MM.1S (cell line): ENCODE results near the gene CAMSAP1.

Experiments
- DNase-seq: peaks from one replicate; pipeline ENCODE4 v3.0.0-alpha.2; 2015
- H2AFZ ChIP-seq: fragments of 300-600 bp; sonication (generic); 2 replicates; pipeline ENCODE4 v1.6.0; 2016; ENCODE audit warnings: antibody characterized with exemption, low read length
- H3F3A ChIP-seq: fragments of 300-600 bp; sonication (generic); 2 replicates; pipeline ENCODE4 v1.6.1; 2016; ENCODE audit warnings: mild to moderate bottlenecking, antibody characterized with exemption, low read length, moderate library complexity, mixed read lengths; ENCODE audit not compliant: insufficient read depth
- H3K27ac ChIP-seq: fragments of 300-600 bp; sonication (generic); 2 replicates; pipeline ENCODE4 v1.5.1; 2016; ENCODE audit warnings: mild to moderate bottlenecking, low read length
- H3K27me3 ChIP-seq: fragments of 300-600 bp; sonication (generic); replicated peaks from 2 replicates; pipeline ENCODE4 v1.6.0; 2016; ENCODE audit warnings: low read length; ENCODE audit not compliant: insufficient read depth
- H3K36me3 ChIP-seq: fragments of 300-600 bp; sonication (generic); replicated peaks from 2 replicates; pipeline ENCODE4 v1.6.1; 2016; ENCODE audit warnings: mild to moderate bottlenecking, low read length, mixed read lengths; ENCODE audit not compliant: insufficient read depth
- H3K4me1 ChIP-seq: fragments of 300-600 bp; sonication (generic); 2 replicates; pipeline ENCODE4 v1.6.1; 2016; ENCODE audit warnings: low read length, mixed read lengths
- H3K4me2 ChIP-seq: fragments of 300-600 bp; sonication (generic); 2 replicates; pipeline ENCODE4 v1.6.0; 2016; ENCODE audit warnings: low read depth, low read length
- H3K4me3 ChIP-seq: fragments of 300-600 bp; sonication (generic); 2 replicates; pipeline ENCODE4 v1.5.1; 2016; ENCODE audit warnings: low read length, mixed read lengths
- H3K79me2 ChIP-seq: fragments of 300-600 bp; sonication (generic); 2 replicates; pipeline ENCODE4 v1.6.1; 2016; ENCODE audit warnings: mixed run types, low read length, mixed read lengths
- H3K9ac ChIP-seq: fragments of 300-600 bp; sonication (generic); 2 replicates; pipeline ENCODE4 v1.6.1; 2016; ENCODE audit warnings: low read length, mixed read lengths
- H3K9me2 ChIP-seq: fragments of 300-600 bp; sonication (generic); replicated peaks from 2 replicates; pipeline ENCODE4 v1.6.1; 2016; ENCODE audit warnings: mild to moderate bottlenecking, low read length, mixed read lengths; ENCODE audit not compliant: insufficient read depth
- H3K9me3 ChIP-seq: fragments of 300-600 bp; sonication (generic); replicated peaks from 2 replicates; pipeline ENCODE4 v1.6.1; 2016; ENCODE audit warnings: mild to moderate bottlenecking, low read length, mixed read lengths; ENCODE audit not compliant: insufficient read depth
- H4K20me1 ChIP-seq: fragments of 300-600 bp; sonication (generic); 2 replicates; pipeline ENCODE4 v1.6.1; 2016; ENCODE audit warnings: mild to moderate bottlenecking, low read length, moderate library complexity, mixed read lengths; ENCODE audit not compliant: insufficient read depth
- CTCF ChIP-seq: fragments of 300-600 bp; sonication (generic); IDR thresholded peaks from 2 replicates; pipeline ENCODE4 v1.5.1; 2016; ENCODE audit warnings: antibody characterized with exemption, low read length, mixed read lengths
- EZH2 ChIP-seq: fragments of 300-600 bp; sonication (generic); optimal IDR thresholded peaks from 2 replicates; pipeline ENCODE3; 2017; ENCODE audit warnings: low read depth, mild to moderate bottlenecking, antibody characterized with exemption, low read length, mixed read lengths
- EZH2phosphoT487 ChIP-seq: fragments of 300-600 bp; sonication (generic); IDR thresholded peaks from 2 replicates; pipeline ENCODE4 v1.6.1; 2018; ENCODE audit warnings: antibody characterized with exemption, low read length

The CAMSAP1 gene

GRCh38 chr9:135790850-135791249, 116.5 kb downstream of the CAMSAP1 start:
- H3K9ac ChIP-seq, result no peak overlapping the region
- H3K27ac ChIP-seq, result no peak overlapping the region
- H4K20me1 ChIP-seq, result no peaks in the 10 kb centered on the region
- peaks cover 95% of the 10 kb centered on the region for H3K27me3 ChIP-seq
- H3K36me3 ChIP-seq, result no peaks in the 10 kb centered on the region
- H3K4me3 ChIP-seq, result no peak overlapping the region
- no peak overlapping the region for H3K4me2 ChIP-seq
- H3K4me1 ChIP-seq, result no peaks in the 10 kb centered on the region
- DNase-seq, result no peak
- H3F3A ChIP-seq, result no peaks in the 10 kb centered on the region
- H3K9me3 ChIP-seq, result no peaks in the 10 kb centered on the region
- no peak overlapping the region for H2AFZ ChIP-seq
- TF ChIP-seq EZH2phosphoT487 (no peak), EZH2 (no peak), CTCF (no peak)
- H3K79me2 ChIP-seq, result no peaks in the 10 kb centered on the region
- H3K9me2 ChIP-seq, result no peaks in the 10 kb centered on the region

GRCh38 chr9:135790356-135790755, 117.0 kb downstream of the CAMSAP1 start:
- H3K9ac ChIP-seq, result no peak overlapping the region
- peaks cover 100% of the 10 kb centered on the region for H3K27me3 ChIP-seq
- H4K20me1 ChIP-seq, result no peaks in the 10 kb centered on the region

GRCh38 chr9:135789838-135790291, 117.5 kb downstream of the CAMSAP1 start:
- H3K36me3 ChIP-seq, result no peaks in the 10 kb centered on the region
- no peak overlapping the region for H3K27ac ChIP-seq
- H3K4me2 ChIP-seq, result no peak overlapping the region
- no peak overlapping the region for H3K9ac ChIP-seq
- H3K79me2 ChIP-seq, result no peaks in the 10 kb centered on the region
- DNase-seq, result no peak
- TF ChIP-seq EZH2 (no peak), CTCF (no peak), EZH2phosphoT487 (no peak)
- H3K27me3 ChIP-seq, result peaks cover 97% of the 10 kb centered on the region
- H3K4me1 ChIP-seq, result no peaks in the 10 kb centered on the region
- H3F3A ChIP-seq, result no peaks in the 10 kb centered on the region
- H4K20me1 ChIP-seq, result no peaks in the 10 kb centered on the region
- H3K4me3 ChIP-seq, result no peak overlapping the region
- no peaks in the 10 kb centered on the region for H3K9me3 ChIP-seq
- no peak overlapping the region for H2AFZ ChIP-seq
- H3K9me2 ChIP-seq, result no peaks in the 10 kb centered on the region

More at GRCh38 chr9:135790356-135790755, 117.0 kb downstream of the CAMSAP1 start:
- Histone ChIP-seq H3F3A (no peaks in the 10 kb centered on the region), H3K4me1 (no peaks in the 10 kb centered on the region), H3K9me3 (no peaks in the 10 kb centered on the region), H3K79me2 (no peaks in the 10 kb centered on the region), H3K27ac (no peak overlapping the region), H3K36me3 (no peaks in the 10 kb centered on the region), H3K4me3 (no peak overlapping the region), H3K9me2 (no peaks in the 10 kb centered on the region), H3K4me2 (no peak overlapping the region), H2AFZ (no peak overlapping the region)
- no peak for DNase-seq
- TF ChIP-seq EZH2phosphoT487 (no peak), EZH2 (no peak), CTCF (no peak)
